RKO (cell line): ENCODE measurements around the gene BMF.

ENCODE experiments used
- DNase-seq: peaks from one replicate; pipeline ENCODE4 v3.0.0-alpha.2; 2016; ENCODE audit warnings: low spot score

Gene BMF

GRCh38 chr15:40065166-40065565 is 43.5 kb downstream of the BMF start:
- no peak for DNase-seq

- no peak for DNase-seq
Measured at GRCh38 chr15:40064231-40064894, 44.3 kb downstream of the BMF start.

- peak; percentile 22 for DNase-seq
Measured at GRCh38 chr15:40063563-40064011, 45.1 kb downstream of the BMF start.

GRCh38 chr15:40062816-40063562 is 45.7 kb downstream of the BMF start:
- DNase-seq: no peak

DNA sequence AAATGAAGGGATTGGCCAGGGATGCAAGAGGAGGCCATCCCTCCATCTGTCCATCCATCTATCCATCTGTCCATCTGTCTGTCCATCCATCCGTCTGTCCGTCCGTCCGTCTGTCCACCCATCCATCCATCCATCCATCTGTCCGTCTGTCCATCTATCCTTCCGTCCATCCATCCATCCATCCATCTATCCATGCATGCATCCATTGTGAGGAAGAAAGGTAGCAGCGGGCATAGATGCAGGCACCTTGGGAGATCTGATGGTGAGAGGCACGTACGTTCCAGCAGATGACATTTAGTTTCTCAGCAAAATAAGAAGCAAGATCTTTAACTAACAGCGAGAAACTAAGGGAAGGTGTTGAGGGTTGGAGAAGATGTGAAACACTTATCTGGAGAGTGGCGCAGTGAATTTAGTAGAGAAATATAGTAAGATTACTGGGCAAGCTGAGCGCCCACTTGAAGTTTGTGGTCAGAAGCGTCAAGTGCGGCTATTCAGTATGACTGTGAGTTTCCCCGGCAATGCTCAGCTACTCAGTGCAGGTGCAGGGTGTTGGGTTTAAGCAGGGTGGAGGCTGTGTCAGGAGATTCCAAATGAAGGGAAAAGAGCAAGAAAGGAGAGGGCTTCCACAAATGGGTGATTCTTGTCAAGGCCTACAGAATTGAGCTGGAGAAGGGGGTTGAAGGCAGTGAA is 47.3 kb downstream of the BMF start:
- DNase-seq: no peak

DNA sequence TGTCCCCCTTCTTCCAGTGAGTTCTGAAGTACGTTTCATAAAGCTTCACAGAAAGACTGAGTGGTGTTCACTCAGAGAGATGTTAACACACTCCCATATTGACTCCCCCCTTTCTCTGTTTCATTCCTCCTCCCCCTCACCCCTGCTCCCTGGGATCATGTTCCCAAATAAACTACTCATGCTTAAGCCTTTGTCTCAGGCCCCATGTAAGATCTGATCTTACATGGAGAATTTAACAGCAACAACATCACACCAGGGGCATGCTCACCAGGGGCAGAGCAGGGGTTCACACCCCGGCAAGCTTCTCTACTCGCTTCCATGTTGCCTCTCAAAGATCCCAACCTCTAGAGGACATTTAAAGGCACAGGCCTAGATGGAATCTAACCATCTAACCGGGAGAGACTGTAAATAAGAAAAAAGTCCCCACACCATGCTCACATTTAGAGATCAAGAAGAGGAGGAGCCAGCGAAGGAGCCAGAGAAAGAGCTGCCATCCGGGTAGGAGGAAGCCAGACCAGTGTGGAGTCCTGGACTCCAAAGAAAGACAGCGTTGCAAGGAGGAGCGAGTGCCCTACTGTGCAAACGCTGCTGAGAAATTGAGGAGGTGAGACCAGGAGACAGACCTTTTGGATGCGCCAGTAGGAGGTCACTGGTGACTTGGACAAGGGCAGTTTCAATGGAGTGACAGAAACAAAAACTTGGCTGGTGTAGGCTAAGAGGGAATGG is 48.3 kb downstream of the BMF start:
- no peak for DNase-seq

DNA sequence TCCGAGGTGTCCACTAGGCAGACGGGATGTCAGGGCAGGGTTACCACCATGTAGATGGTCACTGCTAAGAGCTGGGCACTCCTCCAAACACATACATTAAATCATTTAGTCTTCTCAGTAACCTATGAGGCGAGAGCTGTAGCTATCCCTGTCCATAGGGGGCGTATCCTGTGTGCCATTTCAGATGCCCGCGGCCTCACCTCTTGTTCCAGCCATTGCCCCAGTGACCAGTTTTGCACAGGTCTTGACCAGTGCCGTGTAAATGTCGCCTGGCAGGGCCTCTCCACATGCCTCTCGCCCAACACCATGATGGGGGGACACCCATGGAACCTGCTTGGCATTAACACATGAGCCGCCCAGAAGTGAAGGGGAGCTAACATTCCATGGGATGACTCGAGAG is 48.9 kb downstream of the BMF start:
- DNase-seq: no peak

- DNase-seq: no peak
Measured at GRCh38 chr15:40058476-40059140, 50.1 kb downstream of the BMF start.

GRCh38 chr15:40055576-40056293 is 52.9 kb downstream of the BMF start:
- DNase-seq: no peak

DNA sequence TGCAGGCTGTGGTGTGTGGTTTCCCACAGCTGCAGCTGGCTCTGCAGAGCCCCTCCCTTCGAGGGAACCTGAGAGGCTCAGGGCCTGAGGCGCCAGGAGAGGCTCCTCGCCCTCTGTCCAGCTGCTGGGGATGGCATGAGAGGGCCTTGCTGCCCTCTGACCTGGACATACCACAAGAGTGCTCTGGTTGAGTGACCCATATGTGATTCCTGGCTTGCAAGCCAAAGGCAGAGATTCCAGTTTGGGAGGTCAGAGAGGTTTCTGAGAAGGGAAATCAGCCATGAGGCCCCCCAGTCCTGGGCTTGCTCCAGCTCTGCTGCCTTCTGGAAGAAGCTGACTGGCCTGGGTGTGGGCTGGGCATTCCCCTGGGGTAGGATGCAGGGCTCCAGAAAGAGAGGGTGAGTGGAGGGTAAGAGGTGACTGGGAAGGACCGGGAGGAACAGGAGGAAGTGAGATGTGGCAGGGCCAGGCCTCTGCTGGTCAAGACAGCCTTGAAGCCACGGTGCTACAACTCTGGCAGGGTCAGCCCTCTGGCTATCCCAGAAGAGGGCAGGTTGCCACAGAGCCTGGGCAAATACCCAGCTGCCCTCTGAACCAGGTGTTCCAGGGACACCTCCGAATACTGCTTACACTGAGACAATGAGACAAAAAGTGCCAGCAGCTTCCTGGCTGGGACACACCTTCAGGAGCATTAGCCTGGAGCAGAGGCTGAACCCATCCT is 53.7 kb downstream of the BMF start:
- no peak for DNase-seq

DNA sequence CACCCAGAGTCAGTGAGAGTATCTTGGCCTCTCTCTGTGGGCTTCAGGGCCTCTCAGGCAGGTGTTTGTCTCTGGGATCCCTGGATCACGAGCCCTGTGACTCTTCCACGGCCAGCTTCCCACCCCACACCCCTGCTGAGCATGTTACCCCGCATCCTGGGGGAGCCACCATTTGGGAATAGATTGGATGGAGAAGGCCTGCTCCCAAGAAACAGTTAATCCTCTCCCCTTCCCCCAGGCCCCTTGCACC is 54.1 kb downstream of the BMF start:
- no peak for DNase-seq

DNA sequence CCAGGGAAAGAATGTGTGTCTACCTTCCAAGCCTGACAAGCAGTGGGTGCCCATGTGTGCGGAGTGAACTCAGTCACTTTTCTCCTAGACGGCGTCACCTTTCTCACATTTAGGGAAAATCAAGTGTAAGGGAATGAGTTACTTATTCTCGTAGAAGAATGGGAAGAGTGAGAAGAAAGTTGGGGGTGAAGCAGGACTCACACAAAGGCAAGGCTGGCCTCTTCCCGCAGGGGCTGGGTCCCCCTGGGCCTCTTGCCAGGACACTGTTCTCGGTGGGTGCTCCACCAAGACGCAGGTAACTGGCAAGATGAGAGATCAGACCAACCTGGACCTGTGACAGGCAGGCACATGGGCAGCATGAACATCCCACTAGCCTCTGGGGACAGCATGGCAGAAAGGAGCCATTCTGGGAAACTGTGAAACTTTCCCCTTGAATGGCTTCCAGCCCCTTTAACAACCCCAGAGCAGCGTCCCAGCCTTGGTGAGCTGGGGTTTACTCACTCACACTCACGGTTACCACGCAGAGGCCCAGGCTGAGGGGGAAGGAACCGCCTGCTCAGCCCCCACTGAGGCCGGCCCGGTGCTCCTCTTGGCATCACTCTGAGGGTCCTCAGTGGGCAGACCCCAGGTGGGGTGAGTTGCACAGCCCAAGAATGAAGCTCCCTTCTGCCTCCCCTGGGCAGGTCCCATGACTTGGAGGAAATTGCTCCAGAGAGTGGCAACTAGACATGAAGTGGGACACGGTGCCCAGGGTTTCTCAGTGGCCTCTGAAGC is 54.7 kb downstream of the BMF start:
- no peak for DNase-seq

- no peak for DNase-seq
Measured at GRCh38 chr15:40053079-40053830, 55.4 kb downstream of the BMF start.

- no peak for DNase-seq
Measured at GRCh38 chr15:40052604-40053003, 56.1 kb downstream of the BMF start.

DNA sequence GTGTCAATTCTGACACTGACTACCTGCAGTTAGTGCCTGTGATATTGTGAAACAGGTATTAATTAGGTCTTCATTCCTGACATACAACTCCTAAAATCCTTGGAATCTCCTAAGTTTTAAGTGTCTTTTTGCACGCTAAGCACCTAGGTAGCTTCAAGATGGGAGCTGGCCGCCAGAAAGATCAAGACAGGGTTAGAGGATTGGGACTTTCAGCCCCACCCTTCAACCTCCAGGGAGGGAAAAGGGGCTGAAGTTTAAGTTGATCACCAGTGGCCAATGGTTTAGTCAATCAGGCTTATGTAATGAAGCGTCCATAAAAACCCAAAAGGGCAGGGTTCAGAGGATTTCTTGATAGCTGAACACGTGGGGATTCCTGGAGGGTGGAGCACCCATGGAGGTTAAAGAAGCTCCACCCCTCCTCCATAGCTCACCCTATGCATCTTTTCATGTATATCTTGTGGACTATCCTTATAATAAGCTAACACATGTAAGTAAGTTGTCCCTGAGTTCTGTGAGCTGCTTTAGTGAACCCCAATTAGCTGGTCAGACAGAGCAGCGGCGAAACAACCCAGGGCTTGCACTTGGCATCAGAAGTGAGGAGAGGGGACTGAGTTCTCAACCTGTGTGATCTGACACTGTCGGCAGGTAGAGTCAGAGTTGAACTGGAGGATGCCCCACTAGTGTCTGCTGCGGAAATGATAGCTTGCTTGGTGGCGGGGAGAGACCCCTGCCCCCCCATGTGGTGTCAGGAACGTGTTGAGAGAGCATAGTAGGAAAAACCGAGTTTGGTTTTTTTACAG is 56.9 kb downstream of the BMF start:
- no peak for DNase-seq

DNA sequence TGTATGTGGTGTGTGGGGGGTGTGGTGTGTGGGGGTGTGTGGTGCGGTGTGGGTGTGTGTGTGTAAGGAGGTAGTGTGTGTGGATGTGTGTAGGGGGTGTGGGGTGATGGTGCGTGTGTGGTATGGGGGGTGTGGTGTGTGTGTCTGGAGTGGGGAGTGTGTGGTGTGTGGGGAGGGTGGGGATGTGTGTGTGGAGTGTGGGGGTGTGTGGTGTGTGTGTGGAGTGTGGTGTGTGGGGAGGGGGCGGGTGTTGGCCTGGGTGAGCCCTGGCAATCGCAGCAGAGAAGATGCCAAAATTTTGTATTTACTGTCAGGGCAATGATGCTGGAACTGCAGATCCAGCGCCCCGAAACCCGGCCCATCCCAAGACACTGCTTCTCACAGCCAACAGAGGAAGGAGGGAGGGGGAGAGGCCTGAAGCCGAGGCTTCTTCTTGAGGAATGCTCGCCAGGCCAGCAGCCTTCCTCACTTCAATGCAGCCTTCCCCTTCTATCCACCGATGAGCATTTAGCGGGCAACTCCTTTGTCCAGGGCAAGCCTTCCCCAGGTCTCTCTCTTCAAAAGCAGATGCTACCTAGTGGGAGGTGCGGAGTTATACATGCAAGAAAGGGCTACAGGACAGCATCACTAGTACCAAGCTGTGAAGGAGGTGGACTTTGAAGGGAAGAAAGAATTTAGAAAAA is 57.8 kb downstream of the BMF start:
- no peak for DNase-seq

GRCh38 chr15:40048926-40049475 is 59.7 kb downstream of the BMF start:
- no peak for DNase-seq
